K562 (cell line): ENCODE data around the gene OSBPL1A. TPM values are rescaled to one million over a fixed set of nuclear protein-coding genes. Genes with fewer than 3 reads are reported as not detected.

ENCODE experiments used
- CHAMP1 ChIP-seq: fragments of 450-650 bp; IDR thresholded peaks from 2 replicates; pipeline ENCODE4 v1.6.1; 2016; ENCODE audit warnings: mild to moderate bottlenecking
- ELF2 ChIP-seq: fragments of 250-450 bp; sonication (Bioruptor Pico); IDR thresholded peaks from 2 replicates; pipeline ENCODE4 v1.5.0; 2021; ENCODE audit warnings: mild to moderate bottlenecking
- ELK1 ChIP-seq: sonication (generic); formaldehyde crosslinking; IDR thresholded peaks from 2 replicates; pipeline ENCODE4 v1.8.1; 2022; ENCODE audit warnings: missing genetic modification reagents
- ID3 ChIP-seq, 2 experiments: fragments of 250-450 bp in 1 of 2; fragments of 450-650 bp in 1 of 2; sonication (Bioruptor Pico) in 1 of 2; IDR thresholded peaks; 2 replicates each; pipeline versions ENCODE4 v1.6.1 to v1.8.0; 2016 to 2021; ENCODE audit warnings: mild to moderate bottlenecking in 2 of 2, moderate library complexity in 2 of 2, missing compliant biosample characterization in 1 of 2, missing genetic modification characterization in 1 of 2
- IRF2 ChIP-seq: sonication (generic); formaldehyde crosslinking; IDR thresholded peaks from 2 replicates; pipeline ENCODE4 v1.8.1; 2022; ENCODE audit warnings: mild to moderate bottlenecking, missing genetic modification reagents
- KDM2B ChIP-seq: fragments of 250-450 bp; sonication (Bioruptor Pico); IDR thresholded peaks from 2 replicates; pipeline ENCODE4 v1.8.0; 2021; ENCODE audit warnings: mild to moderate bottlenecking, moderate library complexity
- KLF16 ChIP-seq: IDR thresholded peaks from 2 replicates; pipeline ENCODE4 v1.6.1; 2016; ENCODE audit warnings: antibody characterized with exemption
- MAZ ChIP-seq, 2 experiments: fragments of 450-650 bp in 1 of 2; sonication (generic) in 1 of 2; formaldehyde crosslinking; IDR thresholded peaks in 1 of 2; conservative IDR thresholded peaks in 1 of 2; 2 replicates each; pipeline versions ENCODE4 v1.4.0 to v1.5.0; 2020; ENCODE audit warnings: mild to moderate bottlenecking in 1 of 2, missing genetic modification reagents in 1 of 2
- MED1 ChIP-seq: sonication (generic); formaldehyde crosslinking; IDR thresholded peaks from 2 replicates; pipeline ENCODE4 v1.8.1; 2023; ENCODE audit warnings: missing genetic modification reagents, borderline replicate concordance
- NBN ChIP-seq: fragments of 450-650 bp; IDR thresholded peaks from 2 replicates; pipeline ENCODE4 v1.6.1; 2016; ENCODE audit warnings: low read depth, mild to moderate bottlenecking
- RAD21 ChIP-seq, 2 experiments: fragments of 250-450 bp in 1 of 2; fragments of 450-650 bp in 1 of 2; sonication (Bioruptor Pico) in 1 of 2; formaldehyde crosslinking in 1 of 2; IDR thresholded peaks in 1 of 2; conservative IDR thresholded peaks in 1 of 2; 2 replicates each; pipeline versions ENCODE4 v1.4.0 to v1.8.0; 2020 to 2022; ENCODE audit warnings: mild to moderate bottlenecking in 2 of 2, moderate library complexity in 1 of 2
- RFX7 ChIP-seq: fragments of 250-450 bp; sonication (Bioruptor Pico); IDR thresholded peaks from 2 replicates; pipeline ENCODE4 v1.5.1; 2021; ENCODE audit warnings: mild to moderate bottlenecking
- SRSF1 ChIP-seq: fragments of 200-400 bp; formaldehyde crosslinking; IDR thresholded peaks from 2 replicates; pipeline ENCODE4 v1.6.1; 2017; ENCODE audit warnings: mild to moderate bottlenecking, low read depth, low read length, moderate library complexity
- XRCC5 ChIP-seq: fragments of 200-400 bp; formaldehyde crosslinking; IDR thresholded peaks from 2 replicates; pipeline ENCODE4 v1.6.1; 2017; ENCODE audit warnings: low read depth, mild to moderate bottlenecking, low read length
- ZNF511 ChIP-seq: sonication (generic); formaldehyde crosslinking; IDR thresholded peaks from 2 replicates; pipeline ENCODE4 v1.8.0; 2022; ENCODE audit warnings: mild to moderate bottlenecking, missing genetic modification reagents
- polyA plus RNA-seq, 8 experiments: library from polyadenylated mRNA; depleted of rRNA in 4 of 8; stranded (reverse) in 5 of 8; unstranded in 3 of 8; fragments of >200 nt; fragmentation: Nextera tagmentation in 2 of 8; fragmentation: Illumina TruSeq in 1 of 8; extraction: Ambion mirVana in 2 of 8; extraction: Trizol in 1 of 8; gene quantifications; 2 replicates each; pipeline versions ENCODE4 v1.2.1 to v1.2.3, GENCODE V29; 2011 to 2014; ENCODE audit warnings: inconsistent platforms in 1 of 8, missing spikeins in 1 of 8
- total RNA-seq, 7 experiments: library from RNA; depleted of rRNA in 6 of 7; stranded (reverse); fragments of >200 nt in 6 of 7; fragmentation: Illumina TruSeq in 2 of 7; extraction: Trizol in 2 of 7; gene quantifications; 2 replicates each; pipeline versions ENCODE4 v1.2.1 to v1.2.3, GENCODE V29; 2011 to 2021; ENCODE audit warnings: low replicate concordance in 1 of 7
- TF ChIP-seq, protein P1 (sequence below): fragments of 200-800 bp; sonication (Bioruptor generic); IDR thresholded peaks from 2 replicates; pipeline ENCODE4 v1.6.1; 2016; ENCODE audit warnings: missing genetic modification characterization, missing compliant biosample characterization

The OSBPL1A gene
- total and polyA plus RNA-seq, 9 of the 15 experiments (the other 6 are each of a cell fraction or from before 2014, with no cell fraction given) = 0.40 to 0.49 TPM; not detected in 7

GRCh38 chr18:24426398-24427294 is 29.0 kb upstream of the OSBPL1A start, which contains the start of gene IMPACT (continued):
- TF ChIP-seq ID3 (CRISPR knock-in tag; IDR thresholded peaks at IDR 0.05) = no peak
- peak; percentile 92 for TF ChIP-seq ID3 (tag; IDR thresholded peaks at IDR 0.05)
- TF ChIP-seq NBN = no peak
- TF ChIP-seq IRF2 (CRISPR knock-in tag) = no peak
- peak; percentile 97 for TF ChIP-seq SRSF1
- TF ChIP-seq ELK1 = no peak
- no peak for TF ChIP-seq CHAMP1
- TF ChIP-seq MAZ (CRISPR knock-in tag; conservative IDR thresholded peaks at IDR 0.05 in 1 of 2, IDR thresholded peaks at IDR 0.05 in 1 of 2) = peak; percentile 75 to 95; a peak in 3 of 4 replicates
- TF ChIP-seq ELF2 = no peak
- peak; percentile 39; the same call in 1 of the 2 replicates for TF ChIP-seq ZNF511
- TF ChIP-seq KDM2B (CRISPR knock-in tag) = no peak
- TF ChIP-seq RAD21 (CRISPR knock-in tag; conservative IDR thresholded peaks at IDR 0.05 in 1 of 2, IDR thresholded peaks at IDR 0.05 in 1 of 2) = no peak
- no peak for TF ChIP-seq KLF16
- no peak for TF ChIP-seq RFX7 (CRISPR knock-in tag)
- TF ChIP-seq, protein P1, sequence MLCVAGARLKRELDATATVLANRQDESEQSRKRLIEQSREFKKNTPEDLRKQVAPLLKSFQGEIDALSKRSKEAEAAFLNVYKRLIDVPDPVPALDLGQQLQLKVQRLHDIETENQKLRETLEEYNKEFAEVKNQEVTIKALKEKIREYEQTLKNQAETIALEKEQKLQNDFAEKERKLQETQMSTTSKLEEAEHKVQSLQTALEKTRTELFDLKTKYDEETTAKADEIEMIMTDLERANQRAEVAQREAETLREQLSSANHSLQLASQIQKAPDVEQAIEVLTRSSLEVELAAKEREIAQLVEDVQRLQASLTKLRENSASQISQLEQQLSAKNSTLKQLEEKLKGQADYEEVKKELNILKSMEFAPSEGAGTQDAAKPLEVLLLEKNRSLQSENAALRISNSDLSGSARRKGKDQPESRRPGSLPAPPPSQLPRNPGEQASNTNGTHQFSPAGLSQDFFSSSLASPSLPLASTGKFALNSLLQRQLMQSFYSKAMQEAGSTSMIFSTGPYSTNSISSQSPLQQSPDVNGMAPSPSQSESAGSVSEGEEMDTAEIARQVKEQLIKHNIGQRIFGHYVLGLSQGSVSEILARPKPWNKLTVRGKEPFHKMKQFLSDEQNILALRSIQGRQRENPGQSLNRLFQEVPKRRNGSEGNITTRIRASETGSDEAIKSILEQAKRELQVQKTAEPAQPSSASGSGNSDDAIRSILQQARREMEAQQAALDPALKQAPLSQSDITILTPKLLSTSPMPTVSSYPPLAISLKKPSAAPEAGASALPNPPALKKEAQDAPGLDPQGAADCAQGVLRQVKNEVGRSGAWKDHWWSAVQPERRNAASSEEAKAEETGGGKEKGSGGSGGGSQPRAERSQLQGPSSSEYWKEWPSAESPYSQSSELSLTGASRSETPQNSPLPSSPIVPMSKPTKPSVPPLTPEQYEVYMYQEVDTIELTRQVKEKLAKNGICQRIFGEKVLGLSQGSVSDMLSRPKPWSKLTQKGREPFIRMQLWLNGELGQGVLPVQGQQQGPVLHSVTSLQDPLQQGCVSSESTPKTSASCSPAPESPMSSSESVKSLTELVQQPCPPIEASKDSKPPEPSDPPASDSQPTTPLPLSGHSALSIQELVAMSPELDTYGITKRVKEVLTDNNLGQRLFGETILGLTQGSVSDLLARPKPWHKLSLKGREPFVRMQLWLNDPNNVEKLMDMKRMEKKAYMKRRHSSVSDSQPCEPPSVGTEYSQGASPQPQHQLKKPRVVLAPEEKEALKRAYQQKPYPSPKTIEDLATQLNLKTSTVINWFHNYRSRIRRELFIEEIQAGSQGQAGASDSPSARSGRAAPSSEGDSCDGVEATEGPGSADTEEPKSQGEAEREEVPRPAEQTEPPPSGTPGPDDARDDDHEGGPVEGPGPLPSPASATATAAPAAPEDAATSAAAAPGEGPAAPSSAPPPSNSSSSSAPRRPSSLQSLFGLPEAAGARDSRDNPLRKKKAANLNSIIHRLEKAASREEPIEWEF = peak; percentile 72; the same call in 1 of the 2 replicates
- 0 out of 2 replicates have a peak, but pooled peaks have one; percentile 18 for TF ChIP-seq XRCC5
- TF ChIP-seq MED1 (CRISPR knock-in tag) = no peak
